LoVo (cell line): ENCODE measurements around the gene CACTIN.
"Not testable (repeated sequence)": the region's sequence is repeated elsewhere in the genome, so short reads cannot be mapped to it uniquely, and the experiment has no call there.

Source experiments
- DNase-seq: peaks from one replicate; pipeline ENCODE4 v3.0.0-alpha.2; 2016; ENCODE audit warnings: low spot score

The CACTIN gene

GRCh38 chr19:3586707-3587346, 39.8 kb downstream of the CACTIN start:
- DNase-seq, result no peak

- DNase-seq, result no peak
These were observed 40.4 kb downstream of the CACTIN start for GRCh38 chr19:3586127-3586626.

- DNase-seq, result no peak
These were observed 41.1 kb downstream of the CACTIN start, which contains the start of gene GIPC3 for GRCh38 chr19:3585301-3586126. Gene GIPC3 (plus strand): TSS chr19:3585478. CDS start chr19:3585598, 120 bp downstream.

- not testable (repeated sequence) for DNase-seq
These were observed 42.4 kb downstream of the CACTIN start for GRCh38 chr19:3584036-3584802.

- DNase-seq, result not testable (repeated sequence)
These were observed 44.8 kb downstream of the CACTIN start for GRCh38 chr19:3581792-3582191.

GRCh38 chr19:3580156-3580934, 46.2 kb downstream of the CACTIN start:
- DNase-seq, result no peak

- no peak for DNase-seq
These were observed 48.2 kb downstream of the CACTIN start for GRCh38 chr19:3578390-3578789.

- no peak for DNase-seq
These were observed 48.8 kb downstream of the CACTIN start for GRCh38 chr19:3577723-3578344.

GRCh38 chr19:3576696-3577443, 49.7 kb downstream of the CACTIN start:
- DNase-seq, result no peak

- no peak for DNase-seq
These were observed 50.5 kb downstream of the CACTIN start for GRCh38 chr19:3575949-3576673.

- no peak for DNase-seq
These were observed 51.3 kb downstream of the CACTIN start for GRCh38 chr19:3575260-3575741.

- peak; percentile 90 for DNase-seq
These were observed 52.5 kb downstream of the CACTIN start for GRCh38 chr19:3573858-3574637.

- DNase-seq, result no peak
These were observed 53.3 kb downstream of the CACTIN start for GRCh38 chr19:3573162-3573857.

- no peak for DNase-seq
These were observed 53.8 kb downstream of the CACTIN start, which contains the start of gene HMG20B for GRCh38 chr19:3572855-3573161. Gene HMG20B (plus strand): TSS chr19:3572944. CDS start chr19:3573310, 366 bp downstream.

GRCh38 chr19:3572132-3572854, 54.3 kb downstream of the CACTIN start:
- peak; percentile 98 for DNase-seq

- no peak for DNase-seq
These were observed 56.0 kb downstream of the CACTIN start for GRCh38 chr19:3570606-3571011.

GRCh38 chr19:3570042-3570441, 56.5 kb downstream of the CACTIN start:
- not testable (repeated sequence) for DNase-seq
